SK-N-DZ (cell line): ENCODE measurements around the gene MRPS25.

ENCODE experiments used
- DNase-seq: peaks from one replicate; pipeline ENCODE4 v3.0.0-alpha.2; 2015; ENCODE audit warnings: low spot score

Gene MRPS25

DNA sequence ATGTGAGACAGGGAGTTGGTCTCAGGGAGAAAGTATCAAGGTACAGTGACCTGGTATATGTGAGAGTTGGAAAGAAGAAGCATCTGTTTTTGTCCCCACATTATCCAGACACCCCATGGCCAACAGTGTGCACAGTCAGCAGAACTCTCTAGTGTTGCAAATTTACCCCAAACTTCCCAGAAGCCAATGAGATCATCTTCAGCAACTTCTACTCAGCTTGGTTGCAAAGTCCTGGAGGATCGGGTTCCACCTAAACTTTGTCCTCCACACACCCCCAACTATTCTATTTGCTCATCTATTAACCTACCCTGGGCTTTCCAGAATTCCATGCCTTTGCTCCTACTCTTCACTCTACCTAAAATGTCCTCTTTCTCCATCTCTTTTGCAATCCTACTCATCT is 18.1 kb upstream of the MRPS25 start:
- no peak for DNase-seq

DNA sequence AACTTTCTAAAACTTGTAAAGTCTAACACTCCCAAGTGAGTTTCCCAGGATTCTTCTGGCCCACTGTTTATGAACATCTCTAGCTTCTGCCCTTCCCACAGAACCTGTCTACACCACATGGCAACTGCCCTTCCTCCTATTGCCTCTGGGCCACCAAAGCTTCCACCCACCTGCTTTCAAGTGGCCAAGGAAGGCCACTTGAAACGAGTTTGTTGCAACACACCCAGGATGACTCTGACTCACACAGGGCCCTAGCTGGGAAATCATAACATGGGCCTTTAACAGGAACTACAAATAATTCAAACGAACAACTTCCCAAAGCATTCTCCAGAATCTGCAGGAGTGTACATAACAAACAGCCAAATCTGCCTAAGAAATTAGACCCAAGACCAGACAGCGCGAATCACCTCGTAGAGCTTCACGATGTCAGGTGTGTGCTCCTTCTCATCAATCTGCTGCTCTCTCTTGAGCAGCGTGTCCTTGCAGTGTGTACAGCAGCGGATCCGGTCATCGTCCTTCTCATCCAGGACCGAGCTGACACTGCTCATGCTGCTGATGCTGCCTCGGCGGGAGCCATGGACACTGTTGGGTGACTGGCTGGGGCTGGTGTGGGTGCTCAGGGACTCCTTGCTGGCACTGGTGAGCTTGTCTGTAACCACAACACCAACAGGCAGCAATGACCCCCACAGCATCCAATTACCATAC is 17.0 kb upstream of the MRPS25 start:
- no peak for DNase-seq

DNA sequence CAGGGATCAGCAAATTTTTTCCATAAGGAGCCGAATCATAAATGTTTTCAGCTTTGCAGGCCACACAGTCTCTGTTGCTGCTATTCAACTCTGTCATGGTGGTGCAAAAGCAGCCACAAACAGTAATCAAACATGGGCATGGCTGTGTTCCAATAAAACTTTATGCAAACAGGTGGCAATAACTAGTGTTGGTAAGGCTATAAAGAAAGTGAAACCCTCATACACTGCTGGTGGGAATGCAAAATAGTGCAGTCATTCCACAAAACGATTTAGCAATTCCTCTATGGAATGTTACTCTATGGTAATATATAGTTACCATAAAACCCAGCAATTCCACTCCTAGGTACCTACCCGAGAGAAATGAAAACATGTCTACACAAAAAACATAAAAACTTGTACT is 14.0 kb upstream of the MRPS25 start:
- DNase-seq: no peak

DNA sequence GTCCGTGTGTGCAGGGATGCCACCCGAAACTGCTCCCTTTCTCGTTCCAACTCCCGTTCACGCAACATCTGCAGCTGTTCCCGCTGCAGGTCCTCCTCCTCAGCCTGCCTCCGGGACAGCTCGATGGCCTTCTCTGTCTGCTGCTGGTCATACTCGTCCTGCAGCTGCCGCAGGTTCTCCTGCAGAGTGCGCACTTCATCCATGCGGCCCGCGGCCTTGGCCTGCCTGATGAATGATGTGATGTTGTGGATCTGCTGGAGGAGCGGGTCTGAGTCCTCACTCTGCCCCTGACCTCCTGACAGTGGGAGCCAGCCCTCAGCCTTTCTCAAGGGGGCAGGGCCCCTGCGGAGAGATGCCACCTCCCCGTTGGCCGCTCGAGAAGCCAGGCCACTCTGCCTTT is 9.4 kb upstream of the MRPS25 start:
- DNase-seq: no peak

DNA sequence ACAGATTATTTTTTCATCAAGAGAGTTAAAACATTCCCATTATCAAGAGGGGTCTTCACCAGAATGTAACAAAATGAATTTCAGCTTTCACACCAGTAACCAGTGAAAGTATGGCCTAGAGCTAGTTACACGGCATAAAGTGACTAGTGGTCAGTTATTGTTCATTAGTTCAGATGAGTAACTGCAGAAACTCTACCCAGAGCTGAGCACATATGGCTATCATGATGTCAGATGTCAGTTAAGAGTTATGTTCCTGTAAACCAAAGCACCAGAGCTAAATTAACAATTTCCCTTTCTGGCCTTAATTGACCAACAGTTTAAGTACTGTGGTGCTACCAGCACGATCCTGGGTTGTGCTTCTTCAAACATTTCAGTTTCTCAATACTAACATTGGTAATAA is 6.6 kb upstream of the MRPS25 start:
- no peak for DNase-seq

DNA sequence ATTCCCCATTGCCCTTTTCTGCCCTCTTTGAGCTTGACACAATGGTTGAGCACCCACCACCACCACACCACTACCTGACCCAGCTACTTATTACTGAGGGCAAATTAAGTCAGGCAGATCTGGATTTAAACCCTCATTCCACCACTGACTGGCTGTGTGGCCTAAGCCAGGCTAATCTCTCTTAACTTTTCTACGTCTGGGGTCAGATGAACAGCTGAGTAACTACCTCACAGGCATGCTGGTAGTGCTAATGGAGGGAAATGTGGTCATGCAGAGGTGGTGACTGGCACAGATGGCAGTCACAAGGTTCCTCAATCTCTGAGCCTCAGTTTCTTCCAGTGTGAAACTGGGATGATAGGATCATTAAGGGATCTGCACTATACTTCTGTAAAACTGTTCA is 4.3 kb upstream of the MRPS25 start:
- no peak for DNase-seq

DNA sequence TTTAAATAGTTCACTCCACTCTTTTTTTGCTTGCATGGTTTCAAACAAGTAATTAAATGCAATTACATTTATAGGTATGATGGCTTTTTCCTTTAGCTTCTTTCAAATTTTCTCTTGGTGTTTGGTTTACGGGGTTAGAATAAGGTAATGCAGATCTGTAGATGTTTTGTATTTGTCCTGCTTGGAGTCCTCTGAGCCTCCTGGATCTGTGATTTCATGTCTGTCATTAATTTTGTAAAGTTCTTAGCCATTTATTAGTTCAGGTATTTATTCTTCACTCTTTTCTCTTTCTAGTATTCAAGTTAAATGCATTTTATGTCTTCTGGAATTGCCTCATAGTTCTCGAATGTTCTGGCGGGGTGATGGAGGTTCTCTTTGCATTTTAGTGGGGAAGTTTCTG is 1.4 kb upstream of the MRPS25 start:
- no peak for DNase-seq

DNA sequence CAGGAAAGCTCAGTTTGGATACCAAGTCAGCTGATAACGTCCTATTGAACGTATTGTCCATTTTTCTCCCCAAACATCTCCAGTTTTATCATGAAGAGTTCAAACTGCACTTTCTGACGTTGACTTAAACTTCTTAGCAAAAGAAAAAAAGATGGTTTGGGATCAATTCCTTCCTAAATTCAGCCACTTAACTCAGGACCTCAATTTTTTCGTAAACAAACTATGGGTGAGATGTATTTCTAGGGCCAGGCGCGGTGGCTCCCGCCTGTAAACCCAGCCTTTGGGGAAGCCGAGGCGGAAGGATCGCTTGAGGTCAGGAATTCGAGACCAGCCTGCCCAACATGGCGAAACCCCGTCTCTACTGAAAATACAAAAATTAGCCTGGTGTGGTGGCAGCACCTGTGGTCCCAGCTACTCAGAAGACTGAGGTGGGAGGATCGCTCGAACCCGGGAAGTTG is 464 bp upstream of the MRPS25 start:
- no peak for DNase-seq

DNA sequence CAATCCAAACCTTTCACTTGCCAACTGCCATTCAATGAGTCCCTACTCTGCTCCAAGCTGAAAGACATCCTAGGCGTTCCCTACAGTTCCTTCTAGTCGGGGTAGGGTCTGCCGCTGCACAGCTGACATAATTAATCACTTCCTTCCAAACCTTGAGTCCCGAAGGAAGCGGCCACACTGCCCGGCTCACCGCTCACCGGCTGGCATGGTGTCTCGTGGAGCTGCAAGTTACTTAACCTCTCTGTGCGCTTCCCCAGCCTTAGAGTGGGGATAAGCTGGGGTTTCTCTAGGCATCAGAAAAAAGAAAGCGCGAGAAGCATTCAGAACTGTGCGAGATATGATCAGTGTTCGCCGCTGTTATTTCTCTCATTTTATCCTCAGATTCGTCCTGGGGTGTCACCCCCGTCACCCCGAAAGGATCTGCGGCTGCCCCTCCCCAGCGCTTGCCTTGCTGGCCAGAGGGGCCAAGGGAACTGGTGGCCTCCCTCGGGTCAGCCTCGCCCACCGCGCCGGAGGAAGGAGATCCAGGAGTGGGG is 748 bp downstream of the MRPS25 start:
- peak; percentile 25 for DNase-seq

DNA sequence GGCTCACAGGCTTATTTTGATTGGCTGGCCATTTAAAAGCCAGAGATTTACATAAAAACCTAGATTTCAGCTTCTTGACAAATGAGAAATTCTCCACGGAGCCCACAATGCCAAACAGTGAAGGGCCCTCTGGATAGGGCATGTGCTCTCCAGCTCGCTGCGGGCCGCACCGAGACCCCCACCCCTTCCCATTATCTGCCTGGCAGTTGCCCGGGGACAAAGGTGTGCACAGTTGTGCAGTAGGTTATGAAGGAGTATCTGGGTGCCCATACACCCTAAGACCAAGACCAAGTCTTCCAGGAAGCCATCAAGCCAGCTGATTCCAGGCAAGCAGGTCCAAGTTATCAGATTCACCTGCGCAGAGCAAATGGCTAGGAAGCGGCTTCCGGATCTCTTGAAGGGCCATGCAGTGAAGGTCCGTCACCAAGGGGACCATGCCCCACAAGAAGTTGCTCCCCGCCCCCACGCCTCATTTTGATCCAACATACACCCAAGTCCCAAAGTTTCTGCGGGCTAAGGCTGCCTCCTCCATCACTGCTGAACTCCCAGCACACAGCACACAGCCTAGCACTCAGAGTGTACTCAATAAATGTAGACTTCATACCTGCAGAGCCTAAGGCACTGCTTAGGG is 1.3 kb downstream of the MRPS25 start:
- no peak for DNase-seq

DNA sequence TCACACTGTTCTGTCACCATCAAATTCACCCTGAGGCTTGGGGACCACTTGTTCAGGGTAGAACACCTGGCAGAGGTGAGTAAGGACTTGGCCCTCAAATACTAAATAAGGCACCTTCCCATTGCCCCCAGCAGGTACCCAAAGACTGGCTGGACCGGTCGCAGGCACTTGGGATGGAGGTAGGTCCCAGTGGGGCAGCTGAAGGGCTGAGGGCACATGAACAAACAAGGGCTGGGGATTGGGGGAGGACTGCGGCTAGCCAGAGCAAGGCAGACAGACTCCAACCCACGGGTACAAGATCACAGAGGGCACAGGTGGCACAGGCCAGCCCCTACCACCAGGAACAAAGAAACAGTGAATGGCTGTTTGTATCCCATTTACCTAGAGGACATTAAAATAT is 1.9 kb downstream of the MRPS25 start:
- DNase-seq: no peak

DNA sequence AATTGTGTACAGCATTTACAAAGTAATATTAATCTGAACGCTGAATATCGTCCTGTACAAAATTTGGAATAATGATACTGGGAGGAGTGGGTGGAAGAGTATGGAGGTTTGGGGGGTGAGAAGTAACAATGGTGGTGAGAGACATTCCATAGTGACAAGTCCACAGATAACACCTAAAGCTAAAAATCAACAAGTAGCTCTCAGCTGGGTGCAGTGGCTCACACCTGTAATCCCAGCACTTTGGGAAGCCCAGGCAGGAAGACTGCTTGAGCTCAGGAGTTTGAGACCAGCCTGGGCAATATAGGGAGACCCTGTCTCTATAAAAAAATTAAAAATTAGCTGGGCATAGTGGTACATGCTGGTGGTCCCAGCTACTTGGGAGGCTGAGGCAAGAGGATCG is 5.1 kb downstream of the MRPS25 start:
- no peak for DNase-seq

DNA sequence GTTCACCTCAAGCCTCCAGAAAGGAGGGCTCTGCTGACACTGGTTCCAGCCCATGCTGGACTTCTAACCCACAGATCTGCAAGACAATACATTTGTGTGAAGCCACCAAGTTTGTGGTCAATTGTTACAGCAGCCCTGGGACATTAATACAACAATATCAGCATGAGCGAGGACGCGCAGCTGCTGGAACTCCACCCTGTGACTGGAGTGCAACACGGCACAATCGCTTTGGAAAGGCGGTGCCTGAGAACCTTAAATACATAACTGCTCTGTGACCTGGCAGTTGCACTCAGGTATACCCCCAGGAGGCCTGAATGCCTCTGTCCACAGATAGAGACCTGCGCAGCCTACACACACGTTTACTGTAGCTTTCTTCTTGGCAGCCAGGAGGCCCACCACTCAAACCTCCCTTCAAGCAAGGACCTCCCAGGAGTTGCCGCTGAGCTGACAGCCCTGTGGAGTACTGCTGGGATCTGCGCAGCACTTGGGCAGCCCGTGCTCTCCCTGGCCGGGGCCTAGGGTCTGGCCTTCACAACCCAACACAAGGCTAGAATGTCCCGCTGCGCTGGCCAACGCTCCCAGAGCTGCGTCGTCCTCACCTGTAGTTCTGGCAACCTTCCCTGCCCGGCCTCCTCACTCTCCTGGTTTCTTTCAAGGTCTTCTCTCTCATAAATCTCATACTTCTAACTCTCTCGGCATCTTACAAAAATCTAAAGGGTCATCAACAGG is 8.3 kb downstream of the MRPS25 start:
- DNase-seq: no peak

DNA sequence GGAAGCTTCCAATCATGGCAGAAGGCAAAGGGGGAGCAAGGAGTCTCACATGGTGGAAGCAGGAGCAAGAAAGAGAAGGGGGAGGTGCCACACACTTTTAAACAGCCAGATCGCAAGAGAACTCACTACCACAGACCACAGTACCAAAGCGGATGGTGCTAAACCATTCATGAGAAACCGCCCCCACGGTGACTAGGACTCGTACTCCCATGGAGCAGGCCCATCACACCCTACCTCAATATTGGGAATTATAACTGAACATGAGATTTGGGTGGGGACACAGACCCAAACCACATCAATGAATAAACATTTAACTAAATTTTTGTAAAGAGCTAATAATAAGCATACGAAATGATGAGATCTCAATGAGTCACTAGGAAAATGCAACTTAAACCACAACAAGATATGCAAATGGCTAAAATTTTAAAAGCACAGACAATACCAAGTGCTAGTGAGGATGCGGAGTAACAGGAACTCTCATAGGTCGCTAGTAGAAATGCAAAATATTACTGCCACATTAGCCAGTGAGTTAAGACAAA is 10.0 kb downstream of the MRPS25 start:
- DNase-seq: no peak

DNA sequence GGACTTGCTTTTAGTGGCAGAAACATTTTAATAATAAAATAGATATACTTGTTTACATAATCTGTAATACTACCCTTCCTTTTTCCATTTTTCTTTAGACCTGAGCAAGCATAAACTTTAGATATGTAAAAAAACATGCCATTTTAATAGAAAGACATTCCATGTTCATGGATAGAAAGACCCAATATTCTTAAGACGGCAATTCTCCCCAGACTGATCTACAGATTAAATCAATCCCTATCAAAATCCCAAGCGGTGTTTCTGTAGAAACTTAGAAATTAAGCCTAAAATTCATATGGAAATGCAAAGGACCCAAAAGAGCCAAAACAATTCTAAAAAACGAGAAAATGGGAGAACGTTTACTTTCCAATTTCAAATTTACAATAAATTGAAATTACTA is 11.6 kb downstream of the MRPS25 start:
- DNase-seq: no peak

DNA sequence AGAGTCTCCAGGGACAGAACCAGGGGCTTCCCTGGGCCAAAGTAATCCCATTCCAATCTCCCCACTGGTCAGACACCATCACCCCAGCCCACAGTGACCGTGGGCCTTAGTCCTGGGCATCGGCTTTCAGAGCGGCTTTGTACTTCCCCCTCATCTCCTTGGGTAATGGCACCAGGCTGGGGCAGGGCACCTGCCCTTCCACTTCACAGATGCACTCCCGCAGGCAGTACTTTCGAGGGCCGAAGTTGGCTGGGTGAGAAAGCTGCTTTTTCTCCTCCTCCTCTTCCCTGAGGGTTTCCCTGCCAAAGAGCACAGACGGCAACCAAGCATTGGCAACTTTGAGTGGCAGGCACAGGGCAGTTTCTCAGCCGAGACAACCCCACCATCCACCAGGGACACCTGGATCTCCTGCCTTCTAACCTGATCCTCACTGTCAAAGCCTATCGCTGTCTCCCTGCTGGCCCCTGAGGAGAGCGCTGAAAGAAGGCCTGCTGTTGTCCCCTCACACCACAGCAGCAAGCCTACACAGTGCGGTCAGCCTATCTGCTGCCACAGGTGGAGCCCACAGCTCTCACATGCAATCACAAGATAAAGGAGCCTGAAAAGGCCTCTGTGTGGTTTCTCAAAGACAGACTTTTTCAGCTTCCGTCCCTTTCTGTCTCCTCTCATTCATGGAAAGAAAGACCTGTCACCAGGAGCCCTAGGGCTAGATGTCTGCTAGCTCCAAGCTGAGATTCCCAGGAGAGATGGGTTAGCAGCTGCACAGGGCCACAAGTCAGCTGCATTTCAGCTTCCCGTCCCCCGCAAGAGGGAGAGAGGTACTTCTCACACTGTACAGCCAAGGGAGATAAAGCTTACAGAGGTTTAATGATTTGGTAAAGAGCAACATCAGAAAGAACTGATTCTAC is 12.5 kb downstream of the MRPS25 start:
- DNase-seq: no peak

DNA sequence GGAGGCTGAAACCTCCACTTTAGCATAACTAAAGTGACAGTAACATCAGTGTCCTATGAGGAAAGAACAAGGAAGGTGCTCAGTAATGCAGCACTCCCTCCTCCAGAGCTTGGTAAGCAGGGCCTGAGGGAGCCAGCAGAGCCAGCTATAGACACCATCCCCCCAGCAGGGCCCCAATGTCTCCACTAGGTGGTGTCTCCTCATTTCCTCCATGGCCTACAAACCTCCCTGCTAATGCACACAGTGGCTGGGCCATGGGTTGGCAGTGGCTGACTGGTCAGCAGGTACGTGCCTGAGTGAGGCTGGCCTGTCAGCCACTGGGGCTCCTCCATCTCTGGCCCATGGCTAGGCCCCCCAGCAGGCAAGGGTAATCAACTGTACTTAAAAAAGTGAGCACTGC is 13.6 kb downstream of the MRPS25 start:
- DNase-seq: peak; percentile 56

DNA sequence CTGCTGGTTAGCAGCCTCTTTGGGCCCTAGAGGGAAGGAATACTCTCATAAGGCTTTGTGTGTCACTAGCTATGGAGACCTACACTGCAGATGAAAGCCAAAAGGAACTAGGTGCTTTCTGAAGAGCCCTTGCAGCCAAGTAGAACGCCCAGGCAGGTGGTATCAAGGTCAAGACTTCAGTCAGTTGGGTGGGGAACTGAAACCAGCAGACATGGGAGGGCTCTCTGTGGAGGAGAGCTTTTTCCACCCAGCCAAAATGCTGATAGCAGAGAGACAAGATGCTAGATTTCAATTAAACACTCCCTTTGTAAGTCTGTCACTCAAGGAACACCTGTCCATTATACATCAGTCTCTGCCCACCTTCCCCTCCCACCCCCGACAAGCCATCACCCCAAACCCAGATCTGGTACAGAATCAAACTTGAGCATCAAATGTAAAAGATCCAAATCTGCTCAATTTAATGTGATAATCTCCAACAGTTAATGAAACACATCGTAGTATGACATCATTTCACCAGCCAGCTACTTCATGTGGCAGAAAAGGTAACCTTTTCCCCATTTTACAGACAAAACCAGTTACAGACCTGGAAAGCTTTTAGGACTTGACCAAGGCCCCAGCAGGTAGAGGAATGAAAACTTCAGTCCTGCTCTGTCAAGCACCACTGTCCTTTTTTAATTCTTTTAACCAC is 14.6 kb downstream of the MRPS25 start:
- no peak for DNase-seq

DNA sequence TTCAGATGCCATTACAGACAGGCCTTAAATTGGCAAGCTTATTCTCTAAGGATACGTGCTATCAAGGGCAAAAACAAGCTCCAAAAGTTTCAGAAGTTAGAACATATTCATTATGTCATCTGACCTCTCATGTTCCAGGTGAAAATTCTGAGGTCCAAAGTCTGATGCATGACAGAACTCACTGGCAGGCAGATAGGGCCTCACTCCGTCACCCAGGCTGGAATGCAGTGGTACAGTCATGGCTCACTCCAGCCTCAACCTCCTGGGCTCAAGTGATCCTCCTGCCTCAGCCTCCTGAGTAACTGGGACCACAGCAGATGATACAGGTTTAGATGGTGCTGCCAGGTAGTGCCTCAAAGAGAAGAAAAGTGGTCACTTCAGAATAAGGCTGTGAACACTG is 15.5 kb downstream of the MRPS25 start:
- no peak for DNase-seq

DNA sequence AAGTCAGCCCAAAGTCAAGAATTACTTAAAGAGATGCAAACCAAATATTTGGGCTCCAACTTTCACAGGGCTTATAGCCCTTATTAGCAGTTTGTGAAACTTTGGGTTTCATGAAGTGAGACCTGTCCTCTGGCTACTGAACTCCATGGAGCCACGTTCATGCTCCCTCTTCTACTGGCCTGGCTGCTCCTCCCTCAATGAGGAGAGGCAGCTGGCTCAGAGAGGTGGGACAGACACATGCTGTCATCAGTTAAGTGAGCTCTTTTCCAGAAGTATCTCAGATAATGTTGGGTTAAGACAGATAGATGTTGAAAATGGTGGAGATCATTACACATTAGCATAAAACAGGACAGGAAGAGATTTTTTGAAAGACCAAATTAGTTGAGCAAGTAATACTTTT is 19.4 kb downstream of the MRPS25 start:
- no peak for DNase-seq

DNA sequence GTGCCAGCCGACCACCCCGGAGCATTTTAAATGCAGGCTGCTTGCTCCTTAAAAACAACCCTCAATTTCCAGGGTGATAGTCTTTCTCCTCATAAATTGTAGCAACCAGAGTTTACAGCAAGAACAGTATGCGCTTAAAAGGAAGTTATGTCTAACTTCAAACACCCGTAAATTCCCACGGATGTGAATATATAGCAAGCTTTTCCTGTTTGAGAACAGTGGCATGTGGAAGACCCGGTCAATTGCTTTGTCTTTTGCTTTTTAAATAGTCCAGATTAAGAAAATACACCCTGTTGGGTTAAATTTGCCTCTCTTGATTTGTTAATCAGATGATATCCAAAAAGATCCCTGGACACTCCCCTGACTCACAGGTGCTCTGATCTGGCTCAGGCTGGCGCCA is 20.8 kb downstream of the MRPS25 start:
- DNase-seq: no peak
